ENCODE data around the gene THRSP.
"Not testable (repeated sequence)": the region's sequence is repeated elsewhere in the genome, so short reads cannot be mapped to it uniquely, and the experiment has no call there.

THRSP gene

DNA sequence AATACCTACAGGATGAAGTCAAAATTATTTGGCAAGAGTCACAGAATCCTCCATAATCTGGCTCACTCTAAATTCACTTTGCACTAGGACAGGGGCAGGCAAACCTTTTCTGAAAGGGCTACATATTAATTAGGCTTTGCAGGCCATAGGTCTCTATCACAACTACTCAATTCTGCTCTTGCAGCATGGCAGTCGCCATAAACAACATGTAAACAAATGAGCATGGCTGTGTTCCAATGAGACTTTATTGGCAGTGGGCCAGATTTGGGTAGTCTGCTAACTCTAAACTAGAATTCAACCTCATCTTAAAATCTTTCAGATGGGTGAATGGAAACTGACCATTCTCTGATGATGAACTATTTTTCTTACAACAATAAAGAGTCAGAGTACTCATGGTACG, 5.8 kb downstream of the THRSP start:
- FAIRE-seq = no peak

DNA sequence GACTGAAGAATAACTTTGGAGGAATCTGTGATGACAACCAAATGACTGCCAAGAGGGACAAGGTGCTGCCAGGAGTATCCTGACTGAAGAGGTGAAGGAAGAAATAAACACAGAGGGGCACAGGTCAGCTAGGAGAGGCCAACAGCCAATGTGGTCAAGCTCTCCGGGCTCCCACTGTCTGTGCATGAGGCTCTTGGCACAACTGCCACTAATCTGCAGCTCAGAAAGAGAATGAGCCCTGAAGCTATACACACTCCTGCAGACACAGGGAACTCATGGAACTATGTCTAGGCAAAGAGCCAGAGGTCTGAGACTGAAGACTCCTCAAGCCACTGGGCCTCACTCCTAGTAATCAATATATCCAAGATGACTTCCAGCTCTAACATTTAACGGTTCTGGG, 7.0 kb downstream of the THRSP start:
- no peak for FAIRE-seq

DNA sequence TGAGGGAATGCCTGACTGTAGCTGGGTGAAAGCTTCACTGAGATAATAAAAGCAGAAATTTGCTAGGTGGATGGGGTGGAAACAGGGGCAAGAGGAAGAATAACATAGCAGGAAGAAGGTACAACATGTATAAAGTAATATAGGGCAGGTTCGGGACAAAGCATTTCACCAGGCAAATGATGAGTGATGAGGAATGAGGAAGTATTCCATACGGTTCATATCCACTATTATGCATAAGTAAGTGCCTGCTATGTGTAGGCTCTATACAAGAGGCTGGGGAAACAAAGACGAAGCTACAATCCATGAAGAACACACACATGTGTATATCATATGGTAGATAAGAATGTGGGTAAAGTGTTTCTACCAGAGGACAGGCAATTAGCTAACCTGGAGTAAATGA, 8.1 kb downstream of the THRSP start:
- no peak for FAIRE-seq

DNA sequence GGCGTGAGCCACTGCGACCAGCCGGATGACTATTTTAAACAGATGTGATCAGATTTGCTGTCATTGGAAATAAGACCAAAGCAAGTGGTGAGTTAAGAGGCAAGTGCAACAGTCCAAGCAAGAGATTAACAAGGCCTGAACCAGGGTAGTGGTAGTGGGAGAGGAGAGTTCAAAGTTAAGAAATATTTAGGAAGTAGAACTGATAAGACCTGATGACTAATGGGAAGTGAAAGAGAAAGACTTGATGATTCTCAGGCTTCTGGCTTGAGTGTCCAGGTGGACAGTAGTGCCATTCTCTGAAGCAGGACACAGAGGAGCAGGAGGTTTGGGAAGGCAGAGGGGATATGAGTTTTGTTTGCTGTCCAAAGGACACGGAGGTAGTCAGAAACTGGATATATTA, 8.8 kb downstream of the THRSP start:
- FAIRE-seq = no peak

DNA sequence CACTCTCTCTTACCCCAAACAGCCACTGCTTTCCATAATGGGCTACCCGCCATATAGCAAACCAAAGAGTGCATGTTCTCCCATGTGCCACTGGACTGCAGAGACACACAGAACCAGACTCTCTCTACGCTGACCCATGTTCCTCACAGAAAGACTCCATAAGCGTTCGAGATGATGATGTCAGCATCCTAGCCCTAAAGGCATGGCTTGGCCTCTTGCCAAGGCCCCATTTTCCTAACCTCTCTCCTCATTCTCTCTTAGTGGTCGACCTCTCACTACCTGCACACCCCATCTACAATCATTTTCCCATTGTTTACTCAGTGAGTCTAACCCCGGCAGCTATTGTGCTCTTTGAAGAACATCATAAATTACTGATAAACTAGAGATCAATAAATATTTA, 11.1 kb downstream of the THRSP start:
- FAIRE-seq = no peak

DNA sequence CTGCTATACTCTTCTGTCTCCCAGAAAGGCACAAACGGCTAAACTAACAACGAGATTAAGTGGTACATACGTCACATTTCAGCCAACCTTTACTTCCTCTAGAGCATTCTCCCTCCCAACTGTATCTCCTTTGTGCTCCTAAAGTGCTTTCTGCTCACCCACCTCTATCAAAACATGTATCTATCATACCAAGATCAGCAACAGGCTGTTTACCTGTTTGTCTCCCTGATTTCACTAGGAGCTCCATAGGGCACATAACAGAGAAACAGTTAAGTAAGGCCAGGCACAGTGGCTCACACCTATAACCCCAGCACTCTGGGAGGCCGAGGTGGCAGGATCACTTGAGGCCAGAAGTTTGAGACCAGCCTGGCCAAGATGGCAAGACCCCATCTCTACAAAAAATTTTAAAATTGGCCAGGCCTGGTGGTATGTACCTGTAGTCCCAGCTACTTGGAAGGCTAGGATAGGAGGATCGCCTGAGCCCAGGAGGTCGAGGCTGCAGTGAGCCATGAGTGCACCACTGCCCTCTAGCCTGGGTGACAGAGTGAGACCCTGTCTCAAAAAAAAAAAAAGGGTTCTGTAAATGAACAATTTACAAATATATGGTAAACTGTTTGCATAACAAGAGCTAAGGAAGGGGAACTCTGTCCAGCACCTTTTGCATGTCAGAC, 13.2 kb downstream of the THRSP start:
- FAIRE-seq = no peak

DNA sequence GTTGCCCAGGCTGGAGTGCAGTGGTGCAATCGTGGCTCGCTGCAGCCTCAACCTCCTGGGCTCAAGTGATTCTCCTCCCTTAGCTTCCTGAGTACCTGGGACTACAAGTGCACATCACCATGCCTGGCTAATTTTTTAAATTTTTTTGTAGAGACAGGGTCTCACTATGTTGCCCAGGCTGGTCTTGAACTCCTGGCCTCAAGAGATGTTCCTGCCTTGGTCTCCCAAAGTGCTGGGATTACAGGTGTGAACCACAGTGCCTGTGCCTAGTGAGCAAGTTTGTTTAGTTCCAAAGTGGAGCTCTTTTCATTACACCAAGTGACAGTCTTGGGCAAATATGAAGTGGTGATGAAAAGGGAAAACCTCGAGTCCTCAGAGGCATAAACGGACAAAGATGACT, 13.9 kb downstream of the THRSP start:
- not testable (repeated sequence) for FAIRE-seq

DNA sequence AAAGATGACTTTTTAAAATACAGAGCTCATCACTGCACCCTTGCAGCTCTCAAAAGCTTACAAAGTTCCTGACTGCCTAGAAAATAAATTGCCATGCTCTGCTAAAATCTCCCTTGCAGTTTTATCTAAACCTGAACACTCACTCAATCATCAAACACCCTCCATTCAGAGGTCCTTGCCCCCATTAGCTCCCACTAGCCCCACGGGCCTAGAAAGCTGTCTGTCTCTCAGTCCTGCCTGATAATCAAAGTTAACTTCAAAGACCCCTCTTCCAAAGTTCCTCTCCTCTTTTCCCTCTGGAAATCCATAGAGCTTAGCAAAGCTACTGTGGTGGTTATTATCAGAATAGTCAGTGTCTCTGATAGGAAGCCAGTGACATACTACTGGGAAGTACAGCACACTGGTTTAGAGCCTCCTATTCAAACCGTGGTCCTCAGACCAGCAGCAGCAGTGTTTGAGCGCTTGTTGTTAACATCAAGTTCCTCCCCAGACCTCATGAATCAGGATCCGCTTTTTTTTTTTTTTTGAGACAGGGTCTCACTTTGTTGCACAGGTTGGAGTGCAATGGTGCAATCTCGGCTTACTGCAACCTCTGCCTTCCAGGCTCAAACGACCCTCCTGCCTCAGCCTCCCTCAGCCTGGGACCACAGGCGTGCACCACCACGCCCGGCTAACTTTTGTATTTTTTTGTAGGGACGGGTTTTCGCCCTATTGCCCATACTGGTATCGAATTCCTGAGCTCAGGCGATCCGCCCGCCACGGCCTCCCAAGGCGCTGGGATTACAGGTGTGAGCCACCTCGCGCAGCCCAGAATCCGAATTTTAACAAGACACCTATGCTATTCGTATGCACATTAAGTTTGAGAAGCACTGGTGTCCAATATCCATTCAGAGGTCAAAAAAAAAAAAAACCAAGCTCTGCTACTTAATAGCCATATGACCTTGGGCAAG, 14.8 kb downstream of the THRSP start:
- no peak for FAIRE-seq

DNA sequence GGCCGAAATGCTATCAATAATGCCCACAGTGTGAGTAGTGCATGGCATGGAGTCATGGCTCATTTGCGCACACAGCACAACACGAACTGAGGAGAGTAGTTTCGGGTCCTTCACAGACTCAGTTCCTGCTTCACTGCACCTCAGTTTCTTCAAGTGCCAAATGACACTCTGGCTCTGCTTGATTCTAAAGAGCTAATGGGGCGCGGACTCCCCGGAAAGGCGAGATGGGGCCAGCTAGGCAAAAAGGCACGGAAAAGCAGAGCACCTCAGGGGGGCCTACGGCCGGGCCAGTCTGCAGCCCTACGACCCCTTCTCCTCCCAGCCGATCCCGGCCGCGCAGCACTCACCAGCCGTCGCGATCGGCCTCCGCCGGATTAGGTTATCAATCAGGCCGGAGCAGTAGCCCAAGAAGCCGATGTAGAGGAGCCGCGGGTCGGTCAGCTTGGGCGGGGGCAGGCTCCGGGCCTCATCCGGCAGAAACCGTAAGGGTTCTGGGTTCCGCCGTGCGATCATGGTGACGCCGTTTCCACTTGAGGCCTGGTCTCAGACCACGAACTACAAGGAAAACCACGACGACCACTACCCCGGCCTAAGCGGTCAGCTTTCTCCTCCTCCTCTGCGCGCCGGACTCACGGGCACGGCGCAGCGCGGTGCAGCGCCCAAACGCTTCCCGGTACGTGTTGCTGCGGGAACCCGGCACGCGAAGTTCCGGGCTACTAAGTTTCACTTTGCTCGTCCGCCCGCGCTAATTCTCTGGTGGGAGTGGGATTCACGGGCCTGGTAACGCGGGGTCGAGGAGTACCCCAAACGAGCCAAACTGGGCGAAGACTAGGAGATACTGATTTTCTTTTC, 15.8 kb downstream of the THRSP start, which contains the start of gene NDUFC2:
Gene NDUFC2, minus strand, starts transcription at position 631 of the 852 bp plus-strand sequence. Its CDS starts 118 bp downstream, at position 513.
- FAIRE-seq = no peak

DNA sequence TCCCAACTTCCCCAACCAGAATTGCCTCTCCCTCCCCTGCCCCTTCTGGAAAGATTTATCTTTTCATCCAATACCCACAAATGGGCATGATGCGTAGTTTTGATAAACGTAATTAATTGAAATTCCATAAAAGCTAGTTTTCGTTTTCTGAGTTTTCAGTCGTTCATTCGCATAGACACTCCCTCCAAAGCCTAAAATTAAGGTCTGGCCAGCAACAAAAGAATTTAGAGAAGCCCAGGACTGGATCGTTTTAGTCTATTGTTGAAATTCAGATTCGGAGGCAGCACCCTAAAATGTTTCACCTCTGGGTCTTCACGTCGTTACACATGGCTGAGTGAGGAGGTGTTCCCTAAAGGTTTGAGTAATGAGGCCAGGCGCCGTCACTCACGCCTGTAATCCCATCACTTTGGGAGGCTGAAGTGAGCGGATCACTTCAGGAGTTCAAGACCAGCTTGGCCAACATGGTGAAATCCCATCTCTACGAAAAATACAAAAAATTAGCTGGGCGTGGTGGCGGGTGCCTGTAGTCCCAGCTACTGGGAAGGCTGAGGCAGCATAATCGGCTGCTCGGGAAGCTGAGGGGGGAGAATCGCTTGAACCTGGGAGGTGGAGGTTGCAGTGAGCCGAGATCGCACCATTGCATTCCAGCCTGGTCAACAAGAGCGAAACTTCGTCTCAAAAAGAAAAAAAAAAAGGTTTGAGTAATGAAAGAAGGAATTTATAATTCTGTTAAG, 16.6 kb downstream of the THRSP start:
- no peak for FAIRE-seq

DNA sequence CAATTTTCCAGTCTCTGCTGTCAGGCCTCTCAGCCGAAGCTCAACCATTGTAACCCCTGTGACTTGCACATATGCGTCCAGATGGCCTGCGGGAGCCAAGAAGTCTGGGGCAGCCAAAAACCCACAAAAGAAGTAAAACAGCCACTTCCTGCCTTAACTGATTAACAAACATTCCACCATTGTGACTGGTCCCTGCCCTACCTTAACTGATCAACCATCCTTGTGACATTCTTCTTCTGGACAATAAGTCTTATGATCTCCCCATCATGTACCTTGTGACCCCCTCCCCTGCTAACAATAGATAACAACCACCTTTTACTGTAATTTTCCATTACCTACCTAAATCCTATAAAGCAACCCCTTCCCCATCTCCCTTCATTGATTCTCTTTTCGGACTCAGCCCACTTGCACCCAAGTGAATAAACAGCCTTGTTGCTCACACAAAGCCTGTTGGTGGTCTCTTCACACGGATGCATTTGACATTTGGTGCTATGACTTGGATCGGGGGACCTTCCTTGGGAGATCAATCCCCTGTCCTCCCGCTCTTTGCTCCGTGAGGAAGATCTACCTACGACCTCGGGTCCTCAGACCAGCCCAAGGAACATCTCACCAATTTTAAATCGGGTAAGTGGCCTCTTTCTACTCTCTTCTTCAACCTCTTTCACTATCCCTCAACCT, 17.3 kb downstream of the THRSP start:
- no peak for FAIRE-seq

DNA sequence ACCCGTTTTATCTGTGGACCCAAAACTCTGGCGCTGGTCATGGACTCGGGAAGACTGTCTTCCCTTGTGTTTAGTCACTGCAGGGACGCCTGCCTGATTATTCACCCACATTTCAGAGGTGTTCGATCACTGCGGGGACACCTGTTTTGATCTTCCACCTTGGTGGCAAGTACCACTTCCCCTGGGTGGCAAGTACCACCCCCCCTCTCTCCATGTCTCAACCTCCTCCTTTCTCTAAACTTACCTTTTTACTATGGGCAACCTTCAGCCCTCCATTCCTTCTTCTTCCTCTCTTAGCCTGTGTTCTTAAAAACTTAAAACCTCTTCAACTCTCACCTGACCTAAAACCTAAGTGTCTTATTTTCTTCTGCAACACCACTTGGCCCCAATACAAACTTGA, 17.9 kb downstream of the THRSP start:
- FAIRE-seq = no peak

DNA sequence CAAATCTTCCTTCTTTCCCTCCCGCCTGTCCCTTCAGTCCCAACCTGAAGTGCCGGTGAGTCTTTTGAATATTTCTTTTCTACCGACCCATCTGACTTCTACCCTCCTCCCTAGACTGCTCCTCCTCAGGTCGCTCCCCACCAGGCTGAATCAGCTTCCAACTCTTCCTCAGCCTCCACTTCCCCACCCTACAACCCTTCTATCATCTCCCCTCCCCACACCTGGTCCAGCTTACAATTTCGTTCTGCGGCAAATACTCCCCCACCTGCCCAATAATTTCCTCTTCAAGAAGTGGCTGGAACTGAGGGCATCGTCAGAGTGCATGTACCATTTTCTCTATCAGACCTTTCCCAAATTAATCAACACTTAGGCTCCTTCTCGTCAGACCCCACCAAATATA, 18.5 kb downstream of the THRSP start:
- FAIRE-seq = no peak

DNA sequence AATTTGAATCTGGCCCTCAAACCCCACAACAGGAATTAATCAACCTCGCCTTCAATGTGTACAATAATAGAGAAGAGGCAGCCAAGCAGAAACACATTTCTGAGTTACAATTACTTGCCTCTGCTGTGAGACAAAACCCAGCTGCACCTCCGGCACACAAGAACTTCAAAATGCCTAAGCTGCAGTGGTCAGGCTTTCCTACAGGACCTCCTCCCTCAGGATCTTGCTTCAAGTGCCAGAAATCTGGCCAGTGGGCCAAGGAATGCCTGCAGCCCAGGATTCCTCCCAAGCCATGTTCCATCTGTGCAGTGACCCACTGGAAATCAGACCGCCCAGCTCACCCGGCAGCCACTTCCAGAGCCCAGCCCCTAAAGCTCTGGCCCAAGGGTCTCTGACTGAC, 19.4 kb downstream of the THRSP start:
- no peak for FAIRE-seq

DNA sequence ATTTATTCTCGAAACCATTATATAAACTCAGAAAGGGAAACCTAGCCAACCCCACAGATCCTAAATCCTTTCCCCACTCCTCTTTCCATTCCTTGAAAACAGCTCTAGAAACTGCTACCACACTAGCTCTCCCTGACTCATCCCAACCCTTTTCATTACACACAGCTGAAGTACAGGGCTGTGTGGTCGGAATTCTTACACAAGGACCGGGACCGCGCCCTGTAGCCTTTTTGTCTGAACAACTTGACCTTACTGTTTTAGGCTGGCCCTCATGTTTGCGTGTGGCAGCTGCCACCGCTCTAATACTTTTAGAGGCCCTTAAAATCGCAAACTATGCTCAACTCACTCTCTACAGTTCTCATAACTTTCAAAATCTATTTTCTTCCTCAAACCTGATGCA, 20.8 kb downstream of the THRSP start:
- not testable (repeated sequence) for FAIRE-seq

DNA sequence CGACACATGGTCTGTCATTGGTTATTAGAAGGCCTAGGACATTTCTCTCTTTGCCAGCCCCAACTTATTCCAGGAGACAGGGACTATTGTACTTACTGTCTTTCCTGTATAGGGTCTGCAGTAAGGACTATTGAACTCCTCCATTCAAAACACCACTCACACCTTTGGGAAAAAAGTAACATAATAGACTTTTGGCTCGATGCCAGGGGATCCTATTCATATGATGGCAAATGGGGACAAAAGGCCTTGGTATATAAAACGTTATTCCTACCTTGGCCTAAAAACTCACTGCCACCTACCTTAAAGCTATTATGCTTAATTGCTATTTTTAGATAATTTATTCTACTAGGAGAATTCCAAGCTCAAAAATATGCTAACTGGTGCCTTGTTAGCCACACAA, 22.3 kb downstream of the THRSP start:
- no peak for FAIRE-seq

DNA sequence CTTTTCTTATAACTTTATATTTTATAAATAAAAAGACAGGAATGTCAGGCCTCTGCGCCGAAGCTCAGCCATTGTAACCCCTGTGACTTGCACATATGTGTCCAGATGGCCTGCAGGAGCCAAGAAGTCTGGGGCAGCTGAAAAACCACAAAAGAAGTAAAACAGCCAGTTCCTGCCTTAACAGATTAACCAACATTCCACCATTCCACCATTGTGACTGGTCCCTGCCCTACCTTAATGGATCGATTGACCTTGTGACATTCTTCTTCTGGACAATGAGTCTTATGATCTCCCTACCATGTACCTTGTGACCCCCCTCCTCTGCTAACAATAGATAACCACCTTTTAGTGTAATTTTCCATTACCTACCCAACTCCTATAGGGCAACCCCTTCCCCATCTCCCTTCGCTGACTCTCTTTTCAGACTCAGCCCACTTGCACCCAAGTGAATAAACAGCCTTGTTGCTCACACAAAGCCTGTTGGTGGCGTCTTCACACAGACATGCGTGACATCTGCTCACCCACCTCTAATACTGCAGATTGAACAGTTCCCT, 22.9 kb downstream of the THRSP start:
- not testable (repeated sequence) for FAIRE-seq

DNA sequence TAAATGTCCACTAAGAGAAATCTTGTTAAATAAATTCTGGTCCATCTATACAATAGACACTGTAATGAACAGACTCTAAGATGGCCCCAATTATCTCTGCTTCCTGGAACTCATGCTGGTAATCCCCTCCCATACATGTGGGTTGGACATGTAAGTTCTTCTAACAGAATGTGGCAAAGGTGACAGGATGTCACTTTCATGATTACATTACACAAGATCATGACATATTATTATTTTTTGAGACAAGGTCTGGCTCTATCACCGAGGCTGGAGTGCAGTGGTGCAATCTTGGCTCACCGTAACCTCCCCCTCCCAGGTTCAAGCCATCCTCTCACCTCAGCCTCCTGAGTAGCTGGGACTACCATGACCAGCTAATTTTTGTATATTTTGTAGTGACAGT, 30.6 kb downstream of the THRSP start:
- no peak for FAIRE-seq

DNA sequence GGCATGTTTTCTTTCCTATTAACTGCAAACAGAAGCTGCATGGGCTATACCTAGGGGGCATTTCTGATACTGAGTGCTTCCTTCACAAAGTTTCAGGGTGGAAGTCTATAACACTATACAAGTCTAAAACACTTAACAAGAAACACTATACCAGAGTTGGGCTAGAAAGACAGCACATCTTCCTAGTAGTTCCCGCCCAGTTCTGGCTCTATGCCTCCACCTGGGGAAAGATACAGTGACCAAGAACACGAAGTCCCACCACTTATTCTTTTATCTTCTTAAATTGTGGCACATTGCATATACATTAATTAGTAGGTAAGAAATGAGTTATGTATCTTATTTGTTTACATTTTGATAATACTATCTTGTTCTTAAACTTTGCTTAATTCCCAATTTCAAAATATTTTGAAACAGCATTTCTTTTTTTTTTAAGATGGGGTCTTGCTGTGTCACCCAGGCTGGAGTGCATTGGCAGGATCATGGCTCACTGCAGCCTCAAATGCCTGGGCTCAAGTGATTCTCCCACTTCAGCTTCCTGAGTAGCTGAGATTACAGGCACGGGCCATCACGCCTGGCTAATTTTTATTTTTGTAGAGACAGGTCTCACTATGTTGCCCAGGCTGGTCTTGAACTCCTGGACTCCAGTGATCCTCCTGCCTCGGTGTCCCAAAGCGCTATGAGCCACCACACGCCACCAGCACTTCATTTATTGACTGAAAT, 34.2 kb downstream of the THRSP start:
- FAIRE-seq = no peak

DNA sequence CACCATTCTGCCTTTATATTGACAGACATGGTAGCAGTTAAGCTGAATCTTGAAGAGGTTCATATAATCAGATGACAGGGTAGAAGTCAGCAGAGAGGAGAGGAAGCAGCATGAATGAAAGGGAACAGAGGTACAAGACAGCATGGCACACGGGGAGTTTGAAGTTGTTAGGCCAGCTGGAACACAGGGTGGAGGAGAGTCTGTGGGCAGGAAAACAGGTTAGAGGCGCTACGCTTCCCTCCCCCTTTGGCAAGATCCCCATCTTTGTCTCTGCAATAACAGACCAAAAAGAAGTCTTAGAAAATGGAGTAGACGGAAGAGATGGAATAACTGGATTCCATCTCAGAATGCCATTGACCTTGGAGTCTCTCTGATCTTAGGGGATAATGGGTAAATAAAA, 36.0 kb downstream of the THRSP start:
- no peak for FAIRE-seq

DNA sequence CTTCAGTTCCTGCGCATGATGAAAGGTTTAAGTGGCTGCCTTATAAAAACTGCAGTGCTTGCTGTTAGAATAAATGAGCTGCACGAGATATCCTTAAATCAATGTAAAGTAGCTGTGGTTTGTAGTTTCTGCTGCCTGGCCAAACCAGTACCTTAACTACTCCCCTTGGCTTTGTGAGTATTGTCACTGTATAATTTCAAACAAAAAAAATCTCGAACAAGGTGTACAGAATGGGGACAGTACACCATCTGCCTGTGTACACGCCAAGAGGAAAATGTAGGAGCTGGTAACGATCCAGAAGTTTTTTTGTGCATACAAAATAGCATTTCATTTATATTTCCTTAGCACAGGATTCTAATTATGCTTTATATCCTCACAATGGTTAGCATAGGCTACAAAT, 36.6 kb downstream of the THRSP start:
- FAIRE-seq = no peak

All from TTC549 (cell line).